Stimulated activated CD8-positive, alpha-beta memory T cell treated with anti-CD3 and anti-CD28 coated beads, Interleukin-7, amount 100 ng/mL, for 24 hours (primary cell): ENCODE measurements around the gene KIRREL3.
"Not testable (repeated sequence)": the region's sequence is repeated elsewhere in the genome, so short reads cannot be mapped to it uniquely, and the experiment has no call there.

Experiments used
- DNase-seq: peaks from one replicate; pipeline ENCODE4 v3.0.0-alpha.2; 2020; ENCODE audit warnings: low read depth

The KIRREL3 gene

DNA sequence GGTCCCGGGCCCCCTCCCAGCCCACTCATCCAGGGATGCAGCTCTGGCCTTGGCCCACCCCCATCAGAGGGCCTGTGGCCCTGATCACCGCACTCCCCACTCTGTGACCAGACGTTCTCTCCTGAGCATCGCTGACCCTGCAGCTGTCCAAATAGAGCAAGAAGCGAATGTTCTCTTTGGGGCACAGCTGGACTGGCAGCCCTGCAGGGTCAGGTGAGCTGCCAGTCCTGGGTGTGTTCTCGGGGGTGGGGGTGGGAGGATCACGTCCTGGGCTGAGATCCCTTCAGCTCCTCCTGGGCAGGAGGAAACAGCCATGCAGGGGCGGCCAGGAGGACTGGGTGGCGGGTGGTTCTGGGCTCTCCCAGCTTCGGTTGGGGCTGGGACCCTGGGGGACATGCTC lies 618.6 kb downstream of the KIRREL3 start:
- not testable (repeated sequence) for DNase-seq

DNA sequence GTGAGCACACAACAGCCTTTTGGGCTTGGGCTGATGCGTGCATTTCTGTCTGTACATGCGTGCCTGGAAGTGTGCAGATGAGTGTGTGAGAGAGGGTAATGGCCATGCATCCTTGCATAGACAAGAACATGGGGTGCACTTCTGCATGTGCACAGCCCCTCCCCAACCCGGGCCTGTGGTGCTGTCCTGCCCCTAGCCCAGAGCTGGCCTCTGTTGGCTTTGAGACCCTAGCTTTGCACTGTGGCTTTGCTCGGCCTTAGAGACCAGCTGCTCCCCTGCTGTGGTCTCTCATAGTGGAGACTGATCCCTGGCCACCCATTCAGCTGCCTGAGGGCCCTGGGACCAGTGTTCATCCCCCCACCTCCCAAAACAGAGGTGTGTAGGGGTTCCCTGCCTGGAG lies 619.7 kb downstream of the KIRREL3 start:
- DNase-seq, result no peak

DNA sequence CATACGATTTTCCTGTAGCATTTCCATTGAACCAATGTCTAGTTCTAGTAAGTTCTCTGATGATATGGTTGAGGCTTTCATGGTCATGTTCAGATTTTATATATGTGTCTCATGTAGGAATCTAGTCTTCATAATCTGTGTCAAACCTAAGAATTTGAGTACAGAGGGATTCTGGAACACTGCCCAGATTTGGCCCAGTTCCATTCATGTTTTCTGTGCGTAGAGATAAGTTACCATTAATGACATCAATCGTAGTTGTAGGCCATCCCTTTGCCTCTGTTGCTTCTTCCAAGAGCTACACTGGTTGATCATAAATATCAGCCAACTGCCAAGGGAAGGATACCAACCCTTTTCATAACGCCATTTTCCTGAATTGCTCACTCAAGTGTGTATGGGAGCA lies 621.8 kb downstream of the KIRREL3 start:
- DNase-seq, result no peak

DNA sequence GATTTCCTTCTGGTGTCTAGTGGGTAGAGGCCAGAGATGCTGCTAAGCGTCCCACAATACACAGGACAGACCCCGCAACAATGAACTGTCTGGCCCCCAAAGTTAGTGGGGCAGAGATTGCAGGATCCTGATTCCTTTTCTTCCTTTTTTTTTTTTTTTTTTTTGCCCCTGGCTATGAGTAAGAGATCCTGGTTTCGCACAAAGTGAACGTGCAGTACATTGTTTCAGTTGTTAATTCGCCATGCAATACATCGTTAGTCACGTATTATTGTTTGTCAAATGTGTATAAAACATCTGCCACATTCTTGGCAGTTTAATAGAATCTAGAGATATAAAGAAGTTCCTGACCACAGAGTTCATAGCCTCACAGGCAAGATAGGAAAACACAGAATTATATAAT lies 624.8 kb downstream of the KIRREL3 start:
- no peak for DNase-seq

DNA sequence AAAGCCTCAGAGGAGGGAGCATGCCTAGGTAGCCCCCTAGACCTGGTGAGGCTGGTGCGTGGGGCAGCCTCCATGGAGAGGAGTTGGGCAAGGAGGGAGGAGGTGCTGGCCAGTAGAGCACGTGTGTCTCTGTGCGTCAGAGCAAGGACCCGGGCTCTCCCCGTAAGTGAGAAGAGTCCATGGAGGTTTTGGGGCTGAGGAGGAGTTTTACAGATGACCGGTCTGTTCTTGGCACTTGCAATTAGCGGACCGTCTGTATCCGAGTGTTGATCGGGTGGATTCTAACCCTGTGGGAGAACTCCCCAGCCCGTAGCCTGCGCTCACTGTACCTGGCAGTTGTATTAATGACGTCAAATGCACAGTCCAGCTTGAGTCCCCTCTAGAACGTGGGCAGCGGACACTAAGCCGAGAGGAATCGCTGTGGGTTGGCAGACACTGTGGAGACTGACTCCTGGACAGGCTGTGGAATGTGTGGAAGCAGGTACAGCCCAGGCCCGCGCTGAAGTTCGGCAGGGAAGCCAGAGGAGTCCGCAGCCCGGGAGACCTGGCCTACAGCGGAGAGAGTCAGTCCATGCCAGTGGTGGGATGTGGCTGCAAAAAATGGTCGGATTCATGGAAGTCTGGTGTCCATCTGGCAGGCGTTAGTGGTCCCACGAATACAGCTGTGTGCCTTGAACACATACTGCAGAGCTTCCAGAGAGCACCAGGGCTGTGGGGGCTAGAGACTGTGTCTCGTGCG lies 625.8 kb downstream of the KIRREL3 start:
- not testable (repeated sequence) for DNase-seq

DNA sequence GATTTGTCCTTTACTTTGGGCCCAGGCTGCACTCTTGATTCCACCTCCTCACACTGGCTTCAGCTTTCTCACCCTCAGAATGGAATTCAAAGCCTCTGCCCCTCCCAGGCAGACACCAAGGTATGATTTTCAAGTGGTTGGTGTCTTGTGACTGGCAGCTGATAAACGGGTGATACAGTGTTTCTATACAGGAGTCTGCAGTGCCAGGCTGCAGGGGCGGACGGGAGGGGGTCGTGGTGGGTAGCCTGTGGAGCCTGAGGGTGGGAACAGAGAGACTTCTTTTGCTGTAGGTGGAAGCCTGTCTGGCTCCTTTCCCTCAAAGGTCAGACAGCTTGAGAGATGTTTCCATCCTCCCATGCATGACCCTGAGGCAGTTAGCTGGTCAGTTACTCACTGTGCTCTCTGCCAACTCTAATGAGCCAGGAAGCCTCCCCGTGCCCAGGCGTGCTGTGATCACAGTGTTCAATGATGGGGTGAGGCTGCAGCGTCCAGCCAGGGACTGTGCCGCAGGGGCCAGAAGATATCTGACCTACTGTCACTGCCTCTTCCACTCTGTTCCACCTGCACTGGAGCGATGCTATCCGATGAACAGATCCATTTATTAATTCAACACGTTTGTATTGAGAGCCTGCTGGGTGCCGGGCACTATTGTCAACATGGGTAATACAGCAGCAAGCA lies 627.0 kb downstream of the KIRREL3 start:
- not testable (repeated sequence) for DNase-seq
